GM18505 (cell line): Measurements from ENCODE around the gene PNLIP.

Experiments
- ATAC-seq: cut with Tn5 transposase; IDR thresholded peaks from one replicate; pipeline ENCODE4 v1.9.1; 2021; ENCODE audit not compliant: unreplicated experiment
- POLR2A ChIP-seq: IDR thresholded peaks from 4 replicates; pipeline ENCODE4 v1.6.1; 2011; ENCODE audit warnings: borderline replicate concordance; ENCODE audit not compliant: insufficient read depth, insufficient read length; ENCODE audit errors: extremely low read depth

PNLIP gene

GRCh38 chr10:116545756-116546155 is at the start of gene PNLIP:
Gene PNLIP, plus strand, starts transcription at chr10:116545931. Its CDS starts 162 bp downstream, at chr10:116546093.
- no peak for TF ChIP-seq POLR2A
- no peak for ATAC-seq

- no peak for TF ChIP-seq POLR2A
- ATAC-seq: no peak
Observed at GRCh38 chr10:116504786-116505185, 40.9 kb upstream of the PNLIP start.

- no peak for ATAC-seq
- TF ChIP-seq POLR2A: no peak
Observed at GRCh38 chr10:116510565-116510964, 35.2 kb upstream of the PNLIP start.

GRCh38 chr10:116511365-116511764 is 34.4 kb upstream of the PNLIP start:
- no peak for TF ChIP-seq POLR2A
- ATAC-seq: no peak

- ATAC-seq: peak; percentile 73
- TF ChIP-seq POLR2A: no peak
Observed at GRCh38 chr10:116521424-116522290, 24.1 kb upstream of the PNLIP start.

- no peak for ATAC-seq
- no peak for TF ChIP-seq POLR2A
Observed at GRCh38 chr10:116522803-116523381, 22.8 kb upstream of the PNLIP start.

DNA sequence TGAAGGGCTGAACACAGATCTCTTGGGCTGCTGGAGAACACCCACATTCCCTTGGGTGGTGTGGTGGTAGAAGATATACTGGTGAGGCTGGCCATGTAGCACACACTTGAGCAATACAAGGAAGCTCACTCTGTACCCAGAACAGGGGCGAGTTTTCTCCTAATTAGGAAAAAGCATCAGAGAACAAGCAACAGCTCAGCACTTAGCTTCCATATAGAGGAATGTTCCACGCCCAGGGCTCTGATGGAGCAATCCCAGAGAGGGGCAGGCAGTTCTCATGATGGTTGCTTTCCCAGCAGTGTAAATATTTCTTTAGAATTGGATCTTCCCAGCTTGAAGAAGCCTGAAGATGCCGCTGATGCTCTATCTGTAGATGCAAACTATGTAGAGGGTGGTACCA is 21.0 kb upstream of the PNLIP start:
- no peak for ATAC-seq
- no peak for TF ChIP-seq POLR2A

DNA sequence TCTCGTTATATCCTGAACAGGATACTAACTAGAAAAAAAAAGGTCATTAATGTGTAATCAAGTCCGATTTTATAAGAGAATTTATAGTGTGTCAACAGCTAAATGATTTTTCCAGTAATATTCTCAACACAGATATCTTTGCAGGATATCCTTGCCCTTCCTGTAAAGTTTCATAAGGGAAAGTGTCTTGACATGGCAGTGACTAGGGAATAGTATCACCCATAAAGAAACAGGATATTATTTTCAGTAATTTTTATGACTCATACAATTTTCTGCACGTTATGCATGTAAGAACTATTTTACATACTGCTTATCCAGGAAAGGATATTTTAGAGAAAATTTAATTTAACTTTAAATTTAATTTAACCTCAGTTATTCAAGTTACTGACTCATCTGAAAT is 19.5 kb upstream of the PNLIP start:
- ATAC-seq: no peak
- TF ChIP-seq POLR2A: no peak

DNA sequence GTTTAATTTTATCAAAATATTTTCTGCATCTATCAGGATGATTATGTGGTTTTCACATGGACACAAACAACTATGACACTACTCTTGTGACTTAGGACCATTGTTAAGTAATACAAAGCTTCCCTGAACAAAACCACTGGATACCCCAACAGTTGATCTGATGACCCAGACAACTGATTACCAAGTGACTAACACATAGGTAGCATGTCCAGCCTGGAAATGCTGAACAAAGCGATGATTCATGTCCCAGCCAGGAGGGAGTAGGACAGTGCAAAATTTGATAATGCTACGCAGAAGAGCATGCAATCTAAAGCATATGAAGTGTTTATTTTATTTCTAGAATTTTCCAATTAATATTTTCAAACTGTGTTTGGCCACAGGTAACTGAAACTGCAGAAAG is 8.9 kb upstream of the PNLIP start:
- no peak for TF ChIP-seq POLR2A
- ATAC-seq: no peak

DNA sequence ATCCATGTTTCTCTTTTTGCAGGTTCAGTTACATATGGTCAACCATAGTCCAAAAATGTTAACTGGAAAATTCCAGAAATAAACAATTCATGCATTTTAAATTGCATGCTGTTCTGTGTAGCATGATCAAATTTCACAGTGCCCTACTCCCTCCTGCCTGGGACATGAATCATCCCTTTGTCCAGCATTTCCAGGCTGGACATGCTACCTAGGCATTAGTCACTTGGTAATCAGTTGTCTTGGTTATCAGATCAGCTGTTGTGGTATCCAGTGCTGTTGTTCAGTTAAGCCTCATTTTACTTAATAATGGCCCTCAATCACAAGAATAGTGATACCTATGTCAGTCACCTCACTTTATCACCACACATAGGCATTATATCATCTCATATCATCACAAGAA is 7.3 kb upstream of the PNLIP start:
- ATAC-seq: no peak
- no peak for TF ChIP-seq POLR2A

GRCh38 chr10:116538992-116539391 is 6.7 kb upstream of the PNLIP start:
- ATAC-seq: no peak
- TF ChIP-seq POLR2A: no peak

- TF ChIP-seq POLR2A: no peak
- no peak for ATAC-seq
Observed at GRCh38 chr10:116540814-116541213, 4.9 kb upstream of the PNLIP start.

GRCh38 chr10:116542007-116542677 is 3.6 kb upstream of the PNLIP start:
- no peak for ATAC-seq
- TF ChIP-seq POLR2A: no peak

DNA sequence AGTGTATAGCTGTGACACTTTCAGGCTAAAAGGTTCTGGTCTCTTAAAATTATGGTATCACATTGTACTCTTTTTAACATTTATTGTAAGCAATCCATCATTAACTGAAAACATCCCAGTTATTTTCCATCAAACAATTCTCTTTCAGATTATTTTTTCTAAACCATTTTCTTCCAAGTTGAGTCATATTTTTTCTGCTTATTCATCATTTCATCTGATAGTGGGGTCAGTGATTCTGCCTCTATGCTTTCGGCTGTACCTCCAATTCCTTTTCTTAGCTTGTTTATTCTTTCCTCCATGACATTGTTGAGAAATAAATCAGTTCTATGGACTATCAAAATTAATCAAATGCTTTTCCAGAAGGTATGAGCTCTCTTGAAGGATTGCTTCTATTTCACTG is 609 bp upstream of the PNLIP start:
- ATAC-seq: no peak
- TF ChIP-seq POLR2A: no peak

DNA sequence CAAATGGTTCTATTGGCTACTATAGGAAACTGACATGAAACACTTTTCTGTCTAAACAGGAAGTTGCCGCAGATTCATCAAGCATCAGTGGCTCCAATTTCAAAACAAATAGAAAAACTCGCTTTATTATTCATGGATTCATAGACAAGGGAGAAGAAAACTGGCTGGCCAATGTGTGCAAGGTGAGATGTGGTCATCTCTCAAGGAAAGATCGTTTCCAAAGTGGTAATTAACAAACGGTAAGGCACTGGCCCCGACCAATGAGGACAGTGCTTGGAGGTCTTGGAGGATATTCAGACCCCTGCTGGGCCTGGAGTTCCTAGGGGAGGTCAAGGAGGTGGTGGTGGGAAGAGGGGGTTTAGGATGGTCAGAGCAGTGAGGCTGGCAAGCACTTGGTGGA is 2.6 kb downstream of the PNLIP start:
- no peak for TF ChIP-seq POLR2A
- no peak for ATAC-seq
